Stimulated activated CD8-positive, alpha-beta memory T cell treated with anti-CD3 and anti-CD28 coated beads, Interleukin-7, amount 100 ng/mL, for 1 hour (primary cell): ENCODE data around the gene RIPK4.

Source experiments
- DNase-seq, 2 donors: peaks; one replicate each; pipeline ENCODE4 v3.0.0-alpha.2; 2020; ENCODE audit warnings: low read depth in 2 of 2

RIPK4 gene

DNA sequence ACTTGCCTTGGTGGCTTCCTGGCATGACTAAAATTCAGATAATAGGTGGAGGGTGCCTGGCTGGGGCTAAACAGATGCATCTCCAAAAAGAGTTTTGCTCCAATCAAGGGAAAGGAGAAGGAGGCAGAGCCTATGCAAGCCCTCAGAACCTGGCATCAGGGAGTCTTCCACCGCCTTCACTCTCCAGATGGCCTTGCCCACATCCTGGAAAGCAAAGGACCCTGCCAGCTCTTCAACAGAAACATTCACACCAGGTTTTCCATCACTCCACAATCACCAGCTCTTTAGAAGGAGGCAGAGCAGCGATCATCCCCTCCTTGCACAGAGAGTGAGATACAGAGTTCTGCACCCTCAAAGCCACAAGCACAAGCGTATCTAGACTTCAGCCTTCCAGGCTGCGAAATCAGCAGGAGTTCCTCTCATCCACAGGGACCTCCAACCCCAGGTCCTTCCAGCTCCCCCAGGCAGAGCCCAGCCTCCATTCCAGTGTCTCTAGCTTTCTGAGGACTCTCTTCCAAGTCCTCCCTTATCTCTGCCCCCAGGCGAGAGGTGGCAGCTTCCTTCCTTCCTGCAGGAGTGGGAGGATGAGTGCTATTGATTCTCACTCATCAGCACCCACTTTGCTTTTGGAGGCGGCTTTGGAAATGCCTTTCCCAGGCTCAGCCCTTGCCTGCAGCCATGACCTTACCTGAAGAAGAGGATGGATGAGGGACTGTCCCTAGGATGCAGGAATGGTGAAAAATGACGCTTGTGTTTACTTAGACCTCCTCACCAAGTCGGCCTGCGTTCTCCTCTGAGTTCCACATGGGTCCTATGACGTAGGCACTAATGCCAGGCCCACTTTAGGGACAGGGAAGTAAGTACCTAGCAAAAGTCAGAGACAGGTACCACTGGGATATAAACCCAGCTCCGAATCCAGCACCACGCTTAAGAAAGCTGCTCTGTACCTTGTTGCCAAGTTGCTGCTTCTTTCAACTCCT, 75.4 kb downstream of the RIPK4 start:
- DNase-seq: no peak
